Femur (tissue), 1 donor: ENCODE data around the gene TBC1D22A.

ENCODE experiments used
- DNase-seq: peaks from one replicate; pipeline ENCODE4 v3.0.0-alpha.2; 2017

The TBC1D22A gene

GRCh38 chr22:47053013-47053725 is 290.7 kb downstream of the TBC1D22A start:
- DNase-seq: no peak

GRCh38 chr22:47053726-47054141 is 291.3 kb downstream of the TBC1D22A start:
- DNase-seq: no peak

- DNase-seq: no peak
These were observed 292.0 kb downstream of the TBC1D22A start for GRCh38 chr22:47054231-47055072.

- DNase-seq: no peak
These were observed 292.6 kb downstream of the TBC1D22A start for GRCh38 chr22:47055073-47055355.

GRCh38 chr22:47055461-47055860 is 293.0 kb downstream of the TBC1D22A start:
- no peak for DNase-seq

GRCh38 chr22:47055921-47056320 is 293.5 kb downstream of the TBC1D22A start:
- no peak for DNase-seq

- DNase-seq: no peak
These were observed 293.9 kb downstream of the TBC1D22A start for GRCh38 chr22:47056361-47056760.

GRCh38 chr22:47056776-47057470 is 294.5 kb downstream of the TBC1D22A start:
- no peak for DNase-seq

- peak; percentile 13 for DNase-seq
These were observed 295.6 kb downstream of the TBC1D22A start for GRCh38 chr22:47057916-47058585.

- peak; percentile 12 for DNase-seq
These were observed 296.6 kb downstream of the TBC1D22A start for GRCh38 chr22:47059076-47059475.

GRCh38 chr22:47059701-47060161 is 297.3 kb downstream of the TBC1D22A start:
- peak; percentile 18 for DNase-seq

GRCh38 chr22:47060718-47061117 is 298.3 kb downstream of the TBC1D22A start:
- no peak for DNase-seq

- DNase-seq: peak; percentile 5
These were observed 298.8 kb downstream of the TBC1D22A start for GRCh38 chr22:47061226-47061625.

GRCh38 chr22:47062126-47062525 is 299.7 kb downstream of the TBC1D22A start:
- no peak for DNase-seq

- DNase-seq: peak; percentile 6
These were observed 300.6 kb downstream of the TBC1D22A start for GRCh38 chr22:47063071-47063509.

- no peak for DNase-seq
These were observed 301.2 kb downstream of the TBC1D22A start for GRCh38 chr22:47063606-47064005.

GRCh38 chr22:47064016-47064415 is 301.6 kb downstream of the TBC1D22A start:
- DNase-seq: peak; percentile 16

GRCh38 chr22:47064416-47064815 is 302.0 kb downstream of the TBC1D22A start:
- peak; percentile 11 for DNase-seq

- peak; percentile 11 for DNase-seq
These were observed 303.5 kb downstream of the TBC1D22A start for GRCh38 chr22:47065756-47066615.

GRCh38 chr22:47066616-47066905 is 304.1 kb downstream of the TBC1D22A start:
- no peak for DNase-seq

GRCh38 chr22:47067321-47067890 is 305.0 kb downstream of the TBC1D22A start:
- DNase-seq: no peak
